Mesenchymal stem cell (in vitro differentiated cells and primary cell): Measurements from ENCODE around the gene LRRTM2.

ENCODE experiments used
- DNase-seq: peaks from one replicate; pipeline ENCODE4 v3.0.0-alpha.2; 2013
- H2AFZ ChIP-seq: one replicate; pipeline ENCODE4 v1.6.1; 2013; ENCODE audit warnings: low read depth, mild to moderate bottlenecking, control low read depth, inconsistent platforms, low read length, moderate library complexity
- H2AK5ac ChIP-seq: 2 replicates; pipeline ENCODE4 v1.6.1; 2013; ENCODE audit warnings: low read length, moderate library complexity, mild to moderate bottlenecking, inconsistent platforms; ENCODE audit not compliant: severe bottlenecking
- H2BK120ac ChIP-seq: one replicate; pipeline ENCODE4 v1.6.1; 2013; ENCODE audit warnings: low read depth, mild to moderate bottlenecking, inconsistent platforms, low read length, moderate library complexity
- H2BK12ac ChIP-seq, 2 experiments: one replicate each; pipeline ENCODE4 v1.6.1; 2013; ENCODE audit warnings: inconsistent platforms in 2 of 2, low read length in 2 of 2, mild to moderate bottlenecking in 2 of 2, moderate library complexity in 2 of 2, control low read depth in 1 of 2
- H2BK15ac ChIP-seq: one replicate; pipeline ENCODE4 v1.6.1; 2013; ENCODE audit warnings: mild to moderate bottlenecking, low read depth, inconsistent platforms; ENCODE audit not compliant: poor library complexity, severe bottlenecking
- H2BK5ac ChIP-seq: 2 replicates; pipeline ENCODE4 v1.6.1; 2013; ENCODE audit warnings: low read depth, mild to moderate bottlenecking, low read length, control low read depth, inconsistent platforms; ENCODE audit not compliant: poor library complexity, severe bottlenecking
- H3K14ac ChIP-seq, 2 experiments: one replicate each; pipeline ENCODE4 v1.6.1; 2013; ENCODE audit warnings: inconsistent platforms in 2 of 2, low read length in 2 of 2, control low read depth in 1 of 2, mild to moderate bottlenecking in 1 of 2, moderate library complexity in 1 of 2
- H3K18ac ChIP-seq, 2 experiments: one replicate each; pipeline ENCODE4 v1.6.1; 2013; ENCODE audit warnings: inconsistent platforms in 2 of 2, low read length in 2 of 2, control low read depth in 1 of 2, low read depth in 1 of 2, mild to moderate bottlenecking in 1 of 2
- H3K23ac ChIP-seq, 2 experiments: one replicate each; pipeline ENCODE4 v1.6.1; 2013; ENCODE audit warnings: inconsistent platforms in 2 of 2, low read length in 2 of 2, mild to moderate bottlenecking in 2 of 2, moderate library complexity in 2 of 2, control low read depth in 1 of 2
- H3K27ac ChIP-seq: 2 replicates; pipeline ENCODE4 v1.5.1; 2013; ENCODE audit warnings: mild to moderate bottlenecking, moderate library complexity, low read length, control low read depth, inconsistent platforms; ENCODE audit not compliant: poor library complexity, severe bottlenecking
- H3K27me3 ChIP-seq, 2 experiments: 2 replicates each; pipeline versions ENCODE4 v1.6.1 to v1.7.0; 2013; ENCODE audit warnings: low read length in 2 of 2, mild to moderate bottlenecking in 2 of 2, moderate library complexity in 2 of 2, control low read depth in 1 of 2, inconsistent platforms in 1 of 2; ENCODE audit not compliant: control insufficient read depth in 1 of 2, insufficient read depth in 1 of 2
- H3K36me3 ChIP-seq, 2 experiments: 2 replicates each; pipeline versions ENCODE4 v1.6.1 to v1.7.0; 2013; ENCODE audit warnings: low read length in 2 of 2, control low read depth in 1 of 2, inconsistent platforms in 1 of 2, low read depth in 1 of 2, mild to moderate bottlenecking in 1 of 2; ENCODE audit not compliant: insufficient read depth in 2 of 2, control insufficient read depth in 1 of 2
- H3K4ac ChIP-seq, 2 experiments: one replicate each; pipeline ENCODE4 v1.6.1; 2013; ENCODE audit warnings: inconsistent platforms in 2 of 2, low read length in 2 of 2, mild to moderate bottlenecking in 2 of 2, moderate library complexity in 2 of 2, control low read depth in 1 of 2, low read depth in 1 of 2
- H3K4me1 ChIP-seq: 2 replicates; pipeline ENCODE4 v1.6.1; 2013; ENCODE audit warnings: low read depth, low read length, control low read depth; ENCODE audit not compliant: control insufficient read depth, insufficient read depth
- H3K4me2 ChIP-seq: 2 replicates; pipeline ENCODE4 v1.6.1; 2013; ENCODE audit warnings: low read length, mild to moderate bottlenecking, inconsistent platforms; ENCODE audit not compliant: poor library complexity, severe bottlenecking
- H3K4me3 ChIP-seq, 2 experiments: 2 replicates each; pipeline versions ENCODE4 v1.5.1 to v1.7.0; 2013; ENCODE audit warnings: low read length in 2 of 2, mild to moderate bottlenecking in 2 of 2, control low read depth in 1 of 2, low read depth in 1 of 2; ENCODE audit not compliant: insufficient read depth in 1 of 2
- H3K79me1 ChIP-seq: replicated peaks from 2 replicates; pipeline ENCODE4 v1.6.1; 2013; ENCODE audit warnings: mild to moderate bottlenecking, control low read depth, low read length, inconsistent platforms; ENCODE audit not compliant: poor library complexity, severe bottlenecking
- H3K9ac ChIP-seq: 2 replicates; pipeline ENCODE4 v1.7.0; 2013; ENCODE audit warnings: mild to moderate bottlenecking, low read length, moderate library complexity
- H3K9me3 ChIP-seq: 2 replicates; pipeline ENCODE4 v1.7.0; 2013; ENCODE audit warnings: mild to moderate bottlenecking, low read length; ENCODE audit not compliant: control insufficient read depth
- H4K8ac ChIP-seq: one replicate; pipeline ENCODE4 v1.6.1; 2013; ENCODE audit warnings: inconsistent platforms, mild to moderate bottlenecking, low read length, moderate library complexity
- H4K91ac ChIP-seq: one replicate; pipeline ENCODE4 v1.6.1; 2013; ENCODE audit warnings: mild to moderate bottlenecking, low read length, inconsistent platforms
- WGBS: methylation state at CpG from one replicate; pipeline ENCODE4 v1.1.7; 2013; ENCODE audit warnings: mixed read lengths; 5-methylcytosine and 5-hydroxymethylcytosine counted together

The LRRTM2 gene

GRCh38 chr5:138903130-138903775 lies 28.1 kb upstream of the LRRTM2 start:
- no peaks in the 10 kb centered on the region for H3K9me3 ChIP-seq
- peaks cover 14% of the 10 kb centered on the region for H3K4me1 ChIP-seq
- peaks cover 12 to 66% of the 10 kb centered on the region in 2 experiments for H3K36me3 ChIP-seq
- H3K23ac ChIP-seq, result no peak overlapping the region
- H2BK15ac ChIP-seq, result no peak overlapping the region
- no peak overlapping the region for H4K8ac ChIP-seq
- no peak overlapping the region for H2BK120ac ChIP-seq
- H2BK5ac ChIP-seq, result no peak overlapping the region
- H2AFZ ChIP-seq, result no peak overlapping the region
- H2BK12ac ChIP-seq, result no peak overlapping the region
- H3K4me3 ChIP-seq, result no peak overlapping the region
- no peak overlapping the region for H3K14ac ChIP-seq
- no peaks in the 10 kb centered on the region for H3K27me3 ChIP-seq
- peak; percentile 79 for DNase-seq
- H3K9ac ChIP-seq, result no peak overlapping the region
- H3K18ac ChIP-seq, result no peak overlapping the region
- 43% methylated on average over 8 of the region's 10 CpGs for WGBS
- no peak overlapping the region for H3K4me2 ChIP-seq
- no peak overlapping the region for H4K91ac ChIP-seq
- H3K4ac ChIP-seq, result no peak overlapping the region
- H3K79me1 ChIP-seq, result peaks cover 16% of the 10 kb centered on the region
- no peak overlapping the region for H2AK5ac ChIP-seq
- H3K27ac ChIP-seq, result peak overlapping the region; percentile 55

- Histone ChIP-seq H3K9ac (no peak overlapping the region), H3K4me1 (peaks cover 11% of the 10 kb centered on the region), H3K4me3 (no peak overlapping the region), H2BK5ac (no peak overlapping the region), H3K4me2 (no peak overlapping the region), H3K9me3 (no peaks in the 10 kb centered on the region), H3K4ac (peak overlapping the region in 1 of 2 experiments; percentile 15), H2AFZ (no peak overlapping the region), H2BK120ac (no peak overlapping the region), H3K27me3 (no peaks in the 10 kb centered on the region), H2BK15ac (no peak overlapping the region), H4K8ac (no peak overlapping the region), H3K23ac (no peak overlapping the region), H2AK5ac (peak overlapping the region; percentile 41), H3K14ac (no peak overlapping the region), H3K18ac (peak overlapping the region; percentile 40 to 48), H4K91ac (no peak overlapping the region), H3K79me1 (peaks cover 10% of the 10 kb centered on the region), H2BK12ac (no peak overlapping the region), H3K27ac (peak overlapping the region; percentile 90), H3K36me3 (peaks cover 12 to 65% of the 10 kb centered on the region in 2 experiments)
- 69% methylated on average over 2 of the region's 2 CpGs for WGBS
- DNase-seq, result peak; percentile 55
Observed at GRCh38 chr5:138901716-138902115, 26.6 kb upstream of the LRRTM2 start.

- 6% methylated on average over 2 of the region's 6 CpGs for WGBS
- H3K4me3 ChIP-seq, result no peak overlapping the region
Observed at GRCh38 chr5:138900281-138900965, 25.3 kb upstream of the LRRTM2 start.

GRCh38 chr5:138898742-138899141 lies 23.6 kb upstream of the LRRTM2 start:
- Histone ChIP-seq H3K4me1 (peaks cover 8% of the 10 kb centered on the region), H3K36me3 (peaks cover 12 to 60% of the 10 kb centered on the region in 2 experiments), H4K91ac (no peak overlapping the region), H4K8ac (no peak overlapping the region), H3K9ac (no peak overlapping the region), H3K79me1 (peaks cover 21% of the 10 kb centered on the region), H3K18ac (no peak overlapping the region), H2BK15ac (no peak overlapping the region), H3K4me2 (no peak overlapping the region), H2AK5ac (no peak overlapping the region), H3K4ac (no peak overlapping the region), H2BK5ac (no peak overlapping the region), H2AFZ (no peak overlapping the region), H2BK12ac (no peak overlapping the region), H3K23ac (no peak overlapping the region), H3K14ac (no peak overlapping the region), H3K9me3 (no peaks in the 10 kb centered on the region), H2BK120ac (no peak overlapping the region), H3K27me3 (no peaks in the 10 kb centered on the region), H3K4me3 (no peak overlapping the region), H3K27ac (no peak overlapping the region)
- 85% methylated on average over 2 of the region's 2 CpGs for WGBS
- DNase-seq, result no peak

More at GRCh38 chr5:138900281-138900965, 25.3 kb upstream of the LRRTM2 start:
- no peak overlapping the region for H3K4ac ChIP-seq
- H2BK120ac ChIP-seq, result no peak overlapping the region
- no peak overlapping the region for H2AK5ac ChIP-seq
- no peak overlapping the region for H2BK12ac ChIP-seq
- peak overlapping the region; percentile 31 for H3K4me2 ChIP-seq
- H3K27me3 ChIP-seq, result no peaks in the 10 kb centered on the region
- peak overlapping the region; percentile 90 for H3K27ac ChIP-seq
- peaks cover 12% of the 10 kb centered on the region for H3K79me1 ChIP-seq
- peak; percentile 84 for DNase-seq
- H3K18ac ChIP-seq, result peak overlapping the region in 1 of 2 experiments; percentile 66
- no peak overlapping the region for H3K9ac ChIP-seq
- peaks cover 12 to 65% of the 10 kb centered on the region in 2 experiments for H3K36me3 ChIP-seq
- H3K23ac ChIP-seq, result no peak overlapping the region
- H2AFZ ChIP-seq, result no peak overlapping the region
- H3K4me1 ChIP-seq, result peaks cover 11% of the 10 kb centered on the region
- no peak overlapping the region for H2BK15ac ChIP-seq
- no peak overlapping the region for H4K8ac ChIP-seq
- H3K9me3 ChIP-seq, result no peaks in the 10 kb centered on the region
- H3K14ac ChIP-seq, result no peak overlapping the region
- H4K91ac ChIP-seq, result no peak overlapping the region
- H2BK5ac ChIP-seq, result peak overlapping the region; percentile 46
